ENCODE results near the gene COL20A1. TPM values are rescaled to one million over a fixed set of nuclear protein-coding genes. Genes with fewer than 3 reads are reported as not detected.

The COL20A1 gene
- total RNA-seq, 1 experiment from 2014 or later = 2.3 TPM

DNA sequence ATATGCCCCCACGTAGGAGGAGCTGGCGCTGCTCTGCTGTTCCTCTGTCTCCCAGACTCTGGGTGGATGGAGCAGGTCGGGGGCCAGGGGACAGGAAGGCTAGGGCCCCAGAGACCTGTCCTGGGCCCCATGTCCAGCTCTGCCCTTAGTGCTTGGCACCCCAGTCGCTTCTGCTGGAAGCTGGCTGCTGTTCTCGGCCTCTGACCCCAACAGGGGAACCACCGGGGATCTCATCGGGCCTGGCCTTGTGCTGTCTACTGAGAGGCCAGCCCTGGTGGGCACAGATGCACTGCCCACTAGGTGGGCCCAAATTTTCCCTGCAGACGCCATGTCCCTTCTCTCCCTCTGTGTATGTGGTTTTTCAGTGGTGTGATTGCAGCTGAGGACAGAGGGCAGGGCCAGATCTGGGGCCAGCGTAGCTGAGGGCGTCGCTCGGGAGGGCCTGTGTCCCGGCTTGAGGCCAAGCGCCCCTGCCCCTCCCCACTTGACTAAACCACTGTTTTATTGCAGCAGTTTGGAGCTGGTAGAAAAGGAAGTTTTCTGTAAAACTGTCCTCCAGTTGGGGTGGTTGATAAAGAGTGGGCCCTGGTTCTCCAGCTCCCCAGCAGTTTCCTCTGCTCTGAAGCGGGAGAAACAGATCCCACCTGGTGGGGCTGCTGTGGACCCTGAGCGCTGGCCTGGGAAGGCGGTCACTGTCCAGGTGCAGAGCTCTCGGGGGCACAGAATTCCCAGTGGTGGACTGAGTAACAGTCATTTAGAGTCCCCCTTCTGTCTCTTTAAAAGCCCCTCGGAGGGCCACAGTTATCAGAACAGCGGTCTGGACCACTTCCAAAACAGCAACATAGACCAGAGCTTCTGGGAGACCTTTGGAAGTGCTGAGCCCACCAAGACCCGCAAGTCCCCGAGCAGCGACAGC is 5.9 kb upstream of the COL20A1 start:
- H3K4me1 Mint-ChIP-seq = peaks cover 7% of the 10 kb centered on the region in 2 experiments; a peak in 3 of 4 replicates
- no peak overlapping the region for H3K14ac ChIP-seq (ENCODE audit: insufficient read depth, low read length)
- H3T11ph ChIP-seq (ENCODE audit: low read length) = no peak overlapping the region
- peaks cover 6 to 56% (median 41%) of the 10 kb centered on the region in 3 experiments; a peak in 6 of 7 replicates for H3K36me3 Mint-ChIP-seq (ENCODE audit: insufficient read depth in 1 of 3, low read depth in 3 of 3)
- WGBS (ENCODE audit: extremely low coverage, insufficient read length, low lambda C conversion rate) = no CpG with 5 or more reads among the region's 23 CpGs
- H3K27me3 Mint-ChIP-seq (ENCODE audit: low read depth) = peaks cover 1% of the 10 kb centered on the region; the same call in 1 of the 2 replicates
- H3K56ac ChIP-seq (ENCODE audit: insufficient read length, low read depth, low read length) = no peak overlapping the region
- H3K4me1 ChIP-seq (ENCODE audit: insufficient read depth, low read length) = no peaks in the 10 kb centered on the region
- no peaks in the 10 kb centered on the region for H3K27me3 ChIP-seq (ENCODE audit: insufficient read depth, low read length)
- H3K27ac Mint-ChIP-seq = no peak overlapping the region; a peak in 1 of 7 replicates
- H3K4me3 Mint-ChIP-seq = no peak overlapping the region
- no peak overlapping the region for H2BK15ac ChIP-seq (ENCODE audit: low read depth, low read length)
- no peak overlapping the region for H2AK5ac ChIP-seq (ENCODE audit: insufficient read length, low read length)
- H3K79me2 ChIP-seq (ENCODE audit: insufficient read depth, low read length) = no peaks in the 10 kb centered on the region
- H3K9me3 ChIP-seq (ENCODE audit: control insufficient read depth, low read depth, low read length) = no peaks in the 10 kb centered on the region
- peaks cover 3% of the 10 kb centered on the region for H3K23me2 ChIP-seq (ENCODE audit: insufficient read length, low read depth, low read length, poor library complexity, severe bottlenecking)
- H3K4ac ChIP-seq (ENCODE audit: low read depth, low read length) = no peak overlapping the region
- H2AFZ ChIP-seq (ENCODE audit: low read length) = no peak overlapping the region
- no peaks in the 10 kb centered on the region for H4K20me1 ChIP-seq (ENCODE audit: control insufficient read depth, insufficient read depth, insufficient read length)
- H3K18ac ChIP-seq (ENCODE audit: insufficient read length, low read depth, low read length) = no peak overlapping the region
- no peak overlapping the region for H4K5ac ChIP-seq (ENCODE audit: insufficient read length, low read depth, low read length)
- no peak overlapping the region for H4K8ac ChIP-seq (replicated peaks; ENCODE audit: insufficient read length, low read depth, low read length)
- no peak overlapping the region for H3K9ac ChIP-seq (ENCODE audit: extremely low read depth, insufficient read length, low read length)
- no peak overlapping the region for H3K23ac ChIP-seq (ENCODE audit: insufficient read length, low read depth, low read length)
- no peak for DNase-seq
- no peak overlapping the region for H2BK5ac ChIP-seq (ENCODE audit: insufficient read length, low read length)
- no peak overlapping the region for H2BK20ac ChIP-seq (ENCODE audit: low read depth, low read length, poor library complexity, severe bottlenecking)
- TF ChIP-seq, protein P1, sequence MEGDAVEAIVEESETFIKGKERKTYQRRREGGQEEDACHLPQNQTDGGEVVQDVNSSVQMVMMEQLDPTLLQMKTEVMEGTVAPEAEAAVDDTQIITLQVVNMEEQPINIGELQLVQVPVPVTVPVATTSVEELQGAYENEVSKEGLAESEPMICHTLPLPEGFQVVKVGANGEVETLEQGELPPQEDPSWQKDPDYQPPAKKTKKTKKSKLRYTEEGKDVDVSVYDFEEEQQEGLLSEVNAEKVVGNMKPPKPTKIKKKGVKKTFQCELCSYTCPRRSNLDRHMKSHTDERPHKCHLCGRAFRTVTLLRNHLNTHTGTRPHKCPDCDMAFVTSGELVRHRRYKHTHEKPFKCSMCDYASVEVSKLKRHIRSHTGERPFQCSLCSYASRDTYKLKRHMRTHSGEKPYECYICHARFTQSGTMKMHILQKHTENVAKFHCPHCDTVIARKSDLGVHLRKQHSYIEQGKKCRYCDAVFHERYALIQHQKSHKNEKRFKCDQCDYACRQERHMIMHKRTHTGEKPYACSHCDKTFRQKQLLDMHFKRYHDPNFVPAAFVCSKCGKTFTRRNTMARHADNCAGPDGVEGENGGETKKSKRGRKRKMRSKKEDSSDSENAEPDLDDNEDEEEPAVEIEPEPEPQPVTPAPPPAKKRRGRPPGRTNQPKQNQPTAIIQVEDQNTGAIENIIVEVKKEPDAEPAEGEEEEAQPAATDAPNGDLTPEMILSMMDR (conservative IDR thresholded peaks at IDR 0.05) = no peak
- no peak overlapping the region for H2BK120ac ChIP-seq (ENCODE audit: low read depth, low read length, poor library complexity, severe bottlenecking)
- H3K27ac ChIP-seq (ENCODE audit: insufficient read length, low read depth, low read length) = no peak overlapping the region
- no peak overlapping the region for H4K91ac ChIP-seq (ENCODE audit: insufficient read length, low read depth, low read length)
- no peaks in the 10 kb centered on the region for H3K9me3 Mint-ChIP-seq
- no peak overlapping the region for H3K4me2 ChIP-seq (ENCODE audit: insufficient read depth, insufficient read length, low read length)
- no peaks in the 10 kb centered on the region for H3K79me1 ChIP-seq (ENCODE audit: insufficient read depth, low read depth, low read length, poor library complexity, severe bottlenecking)
- no peak overlapping the region for H2BK12ac ChIP-seq (ENCODE audit: insufficient read length, low read depth, low read length)

Measured in H9 (cell line).